HG03460 (cell line): Measurements from ENCODE around the gene NR3C1.
A peak's percentile ranks its signal among the peaks of the same experiment; 100 is the strongest.

Source experiments
- ATAC-seq: cut with Tn5 transposase; IDR thresholded peaks from one replicate; pipeline ENCODE4 v1.9.1; 2021; ENCODE audit not compliant: unreplicated experiment

NR3C1 gene

GRCh38 chr5:143399616-143400540, 3.6 kb downstream of the NR3C1 start:
- ATAC-seq, result no peak

DNA sequence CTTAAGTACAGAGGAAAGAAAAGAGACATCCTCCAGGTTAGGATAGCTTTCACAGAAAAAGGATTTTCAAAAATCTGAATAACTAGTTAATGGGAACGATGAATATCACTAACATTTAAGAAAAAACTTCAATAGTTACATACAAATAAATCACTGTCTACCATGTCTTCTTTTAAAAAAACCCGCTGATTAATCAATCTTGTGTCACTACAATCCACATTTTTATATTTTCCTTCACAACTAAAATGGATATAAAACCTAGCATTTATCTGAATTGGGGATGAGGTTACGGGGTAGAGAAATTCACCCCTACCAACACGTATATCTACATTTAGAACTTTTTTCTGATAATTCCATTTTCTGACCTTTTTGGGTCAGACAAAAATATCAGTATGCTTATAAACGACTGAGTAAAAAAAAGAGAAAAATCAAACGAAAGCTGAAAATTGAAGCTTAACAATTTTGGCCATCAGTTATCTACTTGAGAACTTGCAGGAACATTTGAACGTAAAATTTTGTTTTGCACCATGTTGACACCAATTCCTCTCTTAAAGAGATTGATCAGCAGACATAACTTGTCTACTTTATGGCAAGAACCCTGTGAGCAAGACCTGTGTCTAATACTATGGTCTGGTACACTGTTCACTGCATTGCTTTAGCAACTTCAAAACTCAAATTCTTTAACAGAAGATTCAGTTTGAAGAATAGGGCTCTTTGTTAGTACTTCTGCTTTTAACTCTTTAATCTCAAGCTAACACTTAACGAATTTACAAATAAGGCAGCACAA, 4.8 kb downstream of the NR3C1 start:
- no peak for ATAC-seq

GRCh38 chr5:143398053-143398355, 5.5 kb downstream of the NR3C1 start:
- ATAC-seq, result no peak

DNA sequence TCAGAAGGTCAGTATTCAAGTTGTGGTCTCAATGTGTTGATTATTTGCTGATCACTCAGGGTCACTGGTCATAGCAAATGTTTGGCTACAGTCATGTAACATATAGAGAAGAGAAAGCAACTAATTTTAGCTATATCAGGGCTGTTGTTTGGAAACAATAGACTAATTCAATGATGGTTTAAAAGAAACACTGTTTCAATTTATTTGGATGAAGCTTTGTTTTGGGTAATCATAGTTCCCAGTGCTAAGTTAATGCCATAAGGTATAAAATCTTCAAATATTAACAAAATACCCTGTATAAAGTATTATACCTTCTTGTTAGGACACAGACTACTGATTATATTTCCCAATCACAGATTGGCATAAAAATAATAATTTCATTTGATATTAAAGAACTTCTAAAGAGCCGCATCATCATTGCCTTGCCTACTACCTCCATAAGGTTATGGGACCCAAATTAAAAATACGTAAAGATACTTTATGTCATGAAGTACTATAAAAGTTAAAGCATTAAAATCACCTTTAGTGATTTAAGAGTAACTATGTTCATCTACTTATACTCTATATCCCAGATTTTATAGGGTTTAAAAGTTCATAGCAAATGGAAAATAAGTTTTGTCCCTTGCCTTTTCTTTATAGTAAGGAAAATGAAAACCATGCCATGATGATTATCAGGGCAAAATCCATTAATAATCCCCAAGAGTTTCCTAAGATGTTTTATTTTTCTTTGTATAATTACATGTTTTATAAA, 6.0 kb downstream of the NR3C1 start:
- no peak for ATAC-seq

GRCh38 chr5:143396353-143396940, 7.0 kb downstream of the NR3C1 start:
- ATAC-seq, result no peak

- peak; percentile 48 for ATAC-seq
These were observed 7.7 kb downstream of the NR3C1 start for GRCh38 chr5:143395638-143396352.

- ATAC-seq, result no peak
These were observed 10.0 kb downstream of the NR3C1 start for GRCh38 chr5:143393524-143393923.

DNA sequence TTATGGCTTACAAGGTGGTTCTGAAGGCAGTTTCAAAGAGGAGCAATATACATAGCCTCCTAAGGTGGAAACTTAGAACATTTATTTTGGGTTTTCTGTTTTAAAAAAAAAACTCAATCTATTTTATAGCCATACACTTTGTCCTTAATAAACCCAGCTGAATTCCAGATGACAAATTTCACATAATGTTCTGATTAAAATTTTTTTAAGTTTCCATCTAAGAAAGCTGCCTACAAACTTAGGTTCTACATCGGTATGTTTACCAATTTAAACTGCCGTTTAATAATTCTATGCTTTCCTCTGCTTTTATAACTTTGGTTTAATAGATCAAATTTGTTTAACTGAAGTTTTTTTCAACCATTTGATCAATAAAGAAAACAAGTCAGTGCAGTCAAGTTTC, 12.5 kb downstream of the NR3C1 start:
- no peak for ATAC-seq

GRCh38 chr5:143390258-143390657, 13.2 kb downstream of the NR3C1 start:
- ATAC-seq, result no peak

DNA sequence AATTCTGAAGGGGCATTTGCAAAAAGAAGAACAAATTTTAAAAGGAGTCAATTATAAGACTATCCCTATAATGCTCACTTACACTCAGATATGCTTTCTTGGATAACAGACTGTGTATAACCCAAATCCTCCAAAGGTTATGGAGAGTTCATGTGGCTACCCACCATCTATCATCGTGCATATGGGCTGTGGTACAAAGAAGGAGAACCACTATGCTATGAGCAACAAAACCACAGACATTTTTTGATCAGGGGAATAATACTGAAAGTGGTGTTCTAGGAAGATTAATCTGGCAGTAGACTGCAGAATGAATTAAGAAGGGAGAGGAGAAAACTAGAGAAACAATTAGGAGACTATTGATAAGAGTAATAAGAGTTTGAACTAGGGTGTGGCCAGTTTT, 16.8 kb downstream of the NR3C1 start:
- no peak for ATAC-seq

DNA sequence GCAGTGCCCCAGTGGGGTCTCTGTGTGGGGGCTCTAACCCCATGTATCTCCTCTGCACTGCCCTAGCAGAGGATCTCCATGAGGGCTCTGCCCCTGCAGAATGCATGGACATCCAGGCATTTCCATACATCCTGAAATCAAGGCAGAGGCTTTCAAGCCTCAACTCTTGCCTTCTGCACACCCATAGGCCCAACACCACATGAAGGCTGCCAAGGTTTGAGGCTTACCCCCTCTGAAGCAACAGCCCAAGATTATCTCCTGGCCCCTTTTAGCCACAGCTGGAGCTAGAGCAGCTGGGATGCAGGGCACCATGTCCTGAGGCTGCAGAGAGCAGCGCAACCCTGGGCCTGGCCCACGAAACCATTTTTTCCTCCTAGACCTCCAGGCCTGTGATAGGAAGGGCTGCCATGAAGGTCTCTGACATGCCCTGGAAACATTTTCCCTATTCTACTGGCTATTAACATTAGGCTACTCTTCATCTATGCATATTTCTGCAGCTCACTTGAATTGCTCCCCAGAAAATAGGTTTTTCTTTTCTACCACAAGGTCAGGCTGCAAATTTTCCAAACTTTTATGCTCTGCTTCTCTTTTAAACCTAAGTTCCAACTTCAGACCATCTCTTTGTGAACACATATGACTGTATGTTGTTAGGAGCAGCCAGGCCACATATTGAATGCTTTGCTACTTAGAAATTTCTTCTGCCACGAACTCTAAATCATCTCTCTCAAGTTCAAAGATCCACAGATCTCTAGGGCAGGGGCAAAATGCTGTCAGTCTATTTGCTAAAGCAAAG, 18.4 kb downstream of the NR3C1 start:
- ATAC-seq, result no peak

GRCh38 chr5:143383988-143384387, 19.5 kb downstream of the NR3C1 start:
- ATAC-seq, result no peak

DNA sequence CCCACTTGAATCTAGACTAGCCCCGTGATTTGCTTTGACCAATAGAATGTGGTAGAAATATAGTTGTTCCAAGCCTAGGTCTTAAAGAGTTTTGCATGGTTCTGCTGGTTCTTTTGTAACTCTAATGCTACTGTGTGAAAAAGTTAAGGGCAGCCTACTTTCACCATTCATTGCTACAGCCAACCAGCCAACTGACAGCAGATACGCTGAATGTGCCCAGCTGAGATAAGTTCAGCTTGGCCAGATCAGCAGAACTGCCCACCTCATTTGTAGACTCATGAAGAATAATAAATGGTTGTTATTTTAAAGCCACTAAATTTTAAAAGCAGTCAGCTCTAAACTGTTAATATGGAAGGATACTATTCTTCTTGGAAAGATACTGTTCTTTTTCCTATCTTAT, 23.9 kb downstream of the NR3C1 start:
- ATAC-seq, result no peak

- no peak for ATAC-seq
These were observed 26.3 kb downstream of the NR3C1 start for GRCh38 chr5:143376911-143377813.

- ATAC-seq, result no peak
These were observed 27.2 kb downstream of the NR3C1 start for GRCh38 chr5:143376195-143376779.

GRCh38 chr5:143374496-143375217, 28.8 kb downstream of the NR3C1 start:
- ATAC-seq, result no peak

- ATAC-seq, result no peak
These were observed 30.4 kb downstream of the NR3C1 start for GRCh38 chr5:143373076-143373475.
